Measurements from ENCODE around the gene DPEP2NB. TPM values are rescaled to one million over a fixed set of nuclear protein-coding genes. Genes with fewer than 3 reads are reported as not detected.

DPEP2NB gene
- total and polyA plus RNA-seq, 4 donors = not detected

- Histone ChIP-seq H3K4me3 (no peak overlapping the region), H3K4me1 (ENCODE audit: control insufficient read depth in 5 of 5, insufficient read depth in 5 of 5, low read length in 5 of 5) (peaks cover 0 to 9% (median 0%) of the 10 kb centered on the region in 5 donors), H3K36me3 (ENCODE audit: control insufficient read depth in 4 of 4, insufficient read depth in 4 of 4, low read length in 4 of 4) (no peaks in the 10 kb centered on the region), H3K27ac (ENCODE audit: low read depth in 1 of 2, low read length in 1 of 2) (no peak overlapping the region), H3K9me3 (ENCODE audit: control insufficient read depth in 4 of 4, insufficient read depth in 3 of 4, low read length in 3 of 4) (no peaks in the 10 kb centered on the region), H3K9ac (ENCODE audit: insufficient read depth in 1 of 2, low read length in 2 of 2) (no peak overlapping the region), H3K27me3 (ENCODE audit: control insufficient read depth in 3 of 3, insufficient read depth in 3 of 3, low read length in 2 of 3) (no peaks in the 10 kb centered on the region)
- TF ChIP-seq CTCF (IDR thresholded peaks at IDR 0.05; ENCODE audit: control extremely low read depth, extremely low read depth) = no peak
- DNase-seq = no peak
- no peak for ATAC-seq (ENCODE audit: insufficient read depth, low FRiP score)
- 78 to 91% methylated on average over 6 of the region's 6 CpGs for WGBS, 2 donors
Observed at GRCh38 chr16:67990018-67990386, 25.7 kb downstream of the DPEP2NB start.

- TF ChIP-seq CTCF (IDR thresholded peaks at IDR 0.05; ENCODE audit: control extremely low read depth, extremely low read depth) = no peak
- no peaks in the 10 kb centered on the region for H3K9me3 ChIP-seq (ENCODE audit: control insufficient read depth in 4 of 4, insufficient read depth in 3 of 4, low read length in 3 of 4)
- 89 to 90% methylated on average over 8 of the region's 8 CpGs for WGBS, 2 donors
Observed at GRCh38 chr16:67989322-67990017, 26.2 kb downstream of the DPEP2NB start.

GRCh38 chr16:67988675-67989074, 27.0 kb downstream of the DPEP2NB start:
- no peak overlapping the region for H3K9ac ChIP-seq (ENCODE audit: insufficient read depth in 1 of 2, low read length in 2 of 2)
- DNase-seq = no peak
- H3K36me3 ChIP-seq (ENCODE audit: control insufficient read depth in 4 of 4, insufficient read depth in 4 of 4, low read length in 4 of 4) = no peaks in the 10 kb centered on the region
- no peak for TF ChIP-seq CTCF (IDR thresholded peaks at IDR 0.05; ENCODE audit: control extremely low read depth, extremely low read depth)
- no peak overlapping the region for H3K27ac ChIP-seq (ENCODE audit: low read depth in 1 of 2, low read length in 1 of 2)
- H3K9me3 ChIP-seq (ENCODE audit: control insufficient read depth in 4 of 4, insufficient read depth in 3 of 4, low read length in 3 of 4) = no peaks in the 10 kb centered on the region
- WGBS, 2 donors = 70 to 74% methylated on average over 3 of the region's 3 CpGs
- ATAC-seq (ENCODE audit: insufficient read depth, low FRiP score) = no peak
- no peaks in the 10 kb centered on the region for H3K27me3 ChIP-seq (ENCODE audit: control insufficient read depth in 3 of 3, insufficient read depth in 3 of 3, low read length in 2 of 3)
- H3K4me1 ChIP-seq (ENCODE audit: control insufficient read depth in 5 of 5, insufficient read depth in 5 of 5, low read length in 5 of 5) = peaks cover 0 to 7% (median 0%) of the 10 kb centered on the region in 5 donors
- H3K4me3 ChIP-seq = no peak overlapping the region

More at GRCh38 chr16:67989322-67990017, 26.2 kb downstream of the DPEP2NB start:
- H3K4me1 ChIP-seq (ENCODE audit: control insufficient read depth in 5 of 5, insufficient read depth in 5 of 5, low read length in 5 of 5) = peaks cover 0 to 9% (median 0%) of the 10 kb centered on the region in 5 donors
- H3K36me3 ChIP-seq (ENCODE audit: control insufficient read depth in 4 of 4, insufficient read depth in 4 of 4, low read length in 4 of 4) = no peaks in the 10 kb centered on the region
- no peak overlapping the region for H3K27ac ChIP-seq (ENCODE audit: low read depth in 1 of 2, low read length in 1 of 2)
- H3K4me3 ChIP-seq = no peak overlapping the region
- ATAC-seq (ENCODE audit: insufficient read depth, low FRiP score) (no peak), DNase-seq (no peak)
- no peaks in the 10 kb centered on the region for H3K27me3 ChIP-seq (ENCODE audit: control insufficient read depth in 3 of 3, insufficient read depth in 3 of 3, low read length in 2 of 3)
- H3K9ac ChIP-seq (ENCODE audit: insufficient read depth in 1 of 2, low read length in 2 of 2) = no peak overlapping the region

Measured in lung (tissue), 12 donors.